ENCODE results near the gene SLC38A6. TPM values are rescaled to one million over a fixed set of nuclear protein-coding genes. Genes with fewer than 3 reads are reported as not detected.

Gene SLC38A6
- total RNA-seq, 2 donors from 2014 or later: 9.9 to 18.2 TPM

DNA sequence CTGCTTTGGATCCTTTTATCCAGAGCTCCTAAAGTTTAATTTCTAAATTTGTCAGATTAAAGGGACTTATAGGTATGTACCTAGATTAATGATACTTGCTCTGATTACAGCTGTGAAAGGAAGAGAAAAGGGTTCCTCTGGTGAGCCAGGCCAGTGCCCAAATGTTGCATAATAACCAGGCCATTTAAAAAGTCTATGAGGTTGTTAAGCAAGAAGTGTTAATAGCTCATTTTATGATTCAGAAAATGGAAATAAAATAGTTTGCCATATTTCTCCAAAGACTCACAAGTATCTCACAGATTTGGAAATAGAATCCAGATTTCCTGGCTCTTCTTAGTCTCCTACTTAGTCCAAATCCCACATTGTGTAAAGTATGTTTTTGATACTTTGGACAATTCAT, 67.6 kb downstream of the SLC38A6 start:
- H3K4me1 ChIP-seq (ENCODE audit: control insufficient read depth, insufficient read depth, low read length): no peaks in the 10 kb centered on the region
- no peak overlapping the region for H3K4me3 ChIP-seq (ENCODE audit: low read length)
- H3K9ac ChIP-seq (ENCODE audit: extremely low read depth, low read length, poor library complexity, severe bottlenecking): no peak overlapping the region
- no peaks in the 10 kb centered on the region for H3K27me3 ChIP-seq (ENCODE audit: control insufficient read depth, insufficient read depth, low read length, poor library complexity, severe bottlenecking)
- TF ChIP-seq, protein P1, sequence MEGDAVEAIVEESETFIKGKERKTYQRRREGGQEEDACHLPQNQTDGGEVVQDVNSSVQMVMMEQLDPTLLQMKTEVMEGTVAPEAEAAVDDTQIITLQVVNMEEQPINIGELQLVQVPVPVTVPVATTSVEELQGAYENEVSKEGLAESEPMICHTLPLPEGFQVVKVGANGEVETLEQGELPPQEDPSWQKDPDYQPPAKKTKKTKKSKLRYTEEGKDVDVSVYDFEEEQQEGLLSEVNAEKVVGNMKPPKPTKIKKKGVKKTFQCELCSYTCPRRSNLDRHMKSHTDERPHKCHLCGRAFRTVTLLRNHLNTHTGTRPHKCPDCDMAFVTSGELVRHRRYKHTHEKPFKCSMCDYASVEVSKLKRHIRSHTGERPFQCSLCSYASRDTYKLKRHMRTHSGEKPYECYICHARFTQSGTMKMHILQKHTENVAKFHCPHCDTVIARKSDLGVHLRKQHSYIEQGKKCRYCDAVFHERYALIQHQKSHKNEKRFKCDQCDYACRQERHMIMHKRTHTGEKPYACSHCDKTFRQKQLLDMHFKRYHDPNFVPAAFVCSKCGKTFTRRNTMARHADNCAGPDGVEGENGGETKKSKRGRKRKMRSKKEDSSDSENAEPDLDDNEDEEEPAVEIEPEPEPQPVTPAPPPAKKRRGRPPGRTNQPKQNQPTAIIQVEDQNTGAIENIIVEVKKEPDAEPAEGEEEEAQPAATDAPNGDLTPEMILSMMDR (conservative IDR thresholded peaks at IDR 0.05): no peak
- Mint-ChIP-seq H3K27ac (no peak overlapping the region), H3K27me3 (ENCODE audit: insufficient read depth) (no peaks in the 10 kb centered on the region), H3K4me3 (no peak overlapping the region), H3K9me3 (peaks cover 8% of the 10 kb centered on the region), H3K4me1 (peaks cover 13% of the 10 kb centered on the region), H3K36me3 (ENCODE audit: low read depth) (peaks cover 10% of the 10 kb centered on the region)
- no peak overlapping the region for H3K27ac ChIP-seq (ENCODE audit: low read depth, low read length)
- peaks cover 10% of the 10 kb centered on the region for H3K9me3 ChIP-seq (ENCODE audit: control insufficient read depth, low read length)
- DNase-seq: no peak
- H3K36me3 ChIP-seq (ENCODE audit: control insufficient read depth, insufficient read depth, low read length): no peaks in the 10 kb centered on the region

DNA sequence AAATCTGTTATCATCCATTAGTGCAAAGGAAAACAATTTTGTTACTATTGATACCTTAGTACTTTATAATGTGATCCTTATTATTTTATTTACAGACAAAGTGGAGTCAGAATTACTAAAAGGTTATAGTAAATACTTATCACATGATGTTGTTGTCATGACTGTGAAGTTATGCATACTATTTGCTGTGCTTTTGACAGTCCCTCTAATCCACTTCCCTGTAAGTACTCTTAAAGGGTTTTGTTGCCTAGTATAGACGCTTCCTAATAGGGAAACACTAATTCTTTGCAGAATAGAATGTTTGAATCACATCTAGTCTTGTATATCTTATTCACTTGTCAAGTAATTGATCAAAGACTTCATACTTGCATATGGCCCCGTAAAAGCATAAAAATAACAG, 69.4 kb downstream of the SLC38A6 start:
- WGBS, 2 experiments (ENCODE audit: insufficient coverage in 1 of 2, insufficient read length in 1 of 2): 90 to 100% methylated on average over 1 to 2 of the region's 2 CpGs
- H3K4me3 Mint-ChIP-seq: no peak overlapping the region
- H3K4me1 Mint-ChIP-seq: peaks cover 9% of the 10 kb centered on the region
- peaks cover 21% of the 10 kb centered on the region for H3K36me3 Mint-ChIP-seq (ENCODE audit: low read depth)
- H3K36me3 ChIP-seq (ENCODE audit: control insufficient read depth, insufficient read depth, low read length): no peaks in the 10 kb centered on the region
- peaks cover 20% of the 10 kb centered on the region for H3K9me3 Mint-ChIP-seq
- H3K9ac ChIP-seq (ENCODE audit: extremely low read depth, low read length, poor library complexity, severe bottlenecking): no peak overlapping the region
- peaks cover 17% of the 10 kb centered on the region for H3K9me3 ChIP-seq (ENCODE audit: control insufficient read depth, low read length)
- peak overlapping the region; percentile 56 for H3K27ac ChIP-seq (ENCODE audit: low read depth, low read length)
- no peaks in the 10 kb centered on the region for H3K4me1 ChIP-seq (ENCODE audit: control insufficient read depth, insufficient read depth, low read length)
- TF ChIP-seq, protein P1 (conservative IDR thresholded peaks at IDR 0.05): no peak
- no peaks in the 10 kb centered on the region for H3K27me3 ChIP-seq (ENCODE audit: control insufficient read depth, insufficient read depth, low read length, poor library complexity, severe bottlenecking)
- no peak overlapping the region for H3K4me3 ChIP-seq (ENCODE audit: low read length)
- no peaks in the 10 kb centered on the region for H3K27me3 Mint-ChIP-seq (ENCODE audit: insufficient read depth)
- H3K27ac Mint-ChIP-seq: no peak overlapping the region
- DNase-seq: no peak

DNA sequence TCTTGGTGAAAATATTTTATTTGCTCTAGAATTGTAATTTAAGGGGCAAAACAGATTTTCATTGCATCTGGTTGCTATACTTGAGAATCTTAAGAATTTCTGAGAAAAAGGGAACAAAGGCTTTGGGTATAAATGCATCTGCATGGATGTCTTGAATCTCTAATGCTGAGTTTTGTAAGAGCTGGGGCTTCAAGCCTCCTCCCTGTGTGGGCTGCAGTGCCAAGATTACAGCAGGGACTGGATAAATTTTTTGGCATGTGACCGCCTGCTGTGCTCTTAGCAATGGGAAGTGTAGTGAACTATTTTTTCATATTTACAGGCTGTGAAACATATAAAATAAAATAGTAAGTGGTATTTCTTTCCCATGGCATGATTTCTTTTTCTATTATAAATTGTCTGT, 70.0 kb downstream of the SLC38A6 start:
- Histone ChIP-seq H3K9ac (ENCODE audit: extremely low read depth, low read length, poor library complexity, severe bottlenecking) (no peak overlapping the region), H3K27me3 (ENCODE audit: control insufficient read depth, insufficient read depth, low read length, poor library complexity, severe bottlenecking) (no peaks in the 10 kb centered on the region), H3K27ac (ENCODE audit: low read depth, low read length) (peak overlapping the region; percentile 56), H3K4me1 (ENCODE audit: control insufficient read depth, insufficient read depth, low read length) (no peaks in the 10 kb centered on the region), H3K9me3 (ENCODE audit: control insufficient read depth, low read length) (peaks cover 17% of the 10 kb centered on the region), H3K4me3 (ENCODE audit: low read length) (no peak overlapping the region), H3K36me3 (ENCODE audit: control insufficient read depth, insufficient read depth, low read length) (no peaks in the 10 kb centered on the region)
- H3K36me3 Mint-ChIP-seq (ENCODE audit: low read depth): peaks cover 21% of the 10 kb centered on the region
- TF ChIP-seq, protein P1 (conservative IDR thresholded peaks at IDR 0.05): no peak
- H3K4me1 Mint-ChIP-seq: peaks cover 9% of the 10 kb centered on the region
- no peak overlapping the region for H3K27ac Mint-ChIP-seq
- 100% methylated on average over 1 of the region's 1 CpG; no CpG with 5 or more reads in 1 of the 2 experiments for WGBS, 2 experiments (ENCODE audit: insufficient coverage in 1 of 2, insufficient read length in 1 of 2)
- peaks cover 20% of the 10 kb centered on the region for H3K9me3 Mint-ChIP-seq
- no peaks in the 10 kb centered on the region for H3K27me3 Mint-ChIP-seq (ENCODE audit: insufficient read depth)
- DNase-seq: no peak
- no peak overlapping the region for H3K4me3 Mint-ChIP-seq

Data from endodermal cell (in vitro differentiated cells).